NCI-H2171 (cell line): Measurements from ENCODE around the gene POU2F1.
"Not testable (repeated sequence)": the region's sequence is repeated elsewhere in the genome, so short reads cannot be mapped to it uniquely, and the experiment has no call there.

Experiments
- DNase-seq: peaks from one replicate; lab custom pipeline; 2025; lab: John Stamatoyannopoulos, UW

Gene POU2F1

GRCh38 chr1:167231873-167232450 is 11.3 kb downstream of the POU2F1 start:
- no peak for DNase-seq

GRCh38 chr1:167232801-167233200 is 12.1 kb downstream of the POU2F1 start:
- no peak for DNase-seq

DNA sequence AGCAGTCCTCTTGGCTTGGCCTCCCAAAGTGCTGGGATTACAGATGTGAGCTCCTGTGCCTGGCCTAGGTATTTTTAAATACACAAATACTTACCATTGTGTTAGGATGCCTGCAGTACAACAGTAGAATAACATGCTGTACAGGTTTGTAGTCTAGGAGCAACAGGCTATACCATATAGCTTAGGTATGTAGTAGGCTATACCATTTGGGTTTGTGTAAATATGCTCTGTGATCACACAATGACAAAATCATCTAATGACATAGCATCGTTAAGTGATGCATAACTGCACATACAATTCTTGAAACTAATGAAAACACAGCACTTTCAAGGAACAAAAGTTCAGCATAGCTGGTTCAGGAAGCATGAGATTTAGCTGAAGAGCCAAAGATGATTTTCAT is 12.7 kb downstream of the POU2F1 start:
- no peak for DNase-seq

DNA sequence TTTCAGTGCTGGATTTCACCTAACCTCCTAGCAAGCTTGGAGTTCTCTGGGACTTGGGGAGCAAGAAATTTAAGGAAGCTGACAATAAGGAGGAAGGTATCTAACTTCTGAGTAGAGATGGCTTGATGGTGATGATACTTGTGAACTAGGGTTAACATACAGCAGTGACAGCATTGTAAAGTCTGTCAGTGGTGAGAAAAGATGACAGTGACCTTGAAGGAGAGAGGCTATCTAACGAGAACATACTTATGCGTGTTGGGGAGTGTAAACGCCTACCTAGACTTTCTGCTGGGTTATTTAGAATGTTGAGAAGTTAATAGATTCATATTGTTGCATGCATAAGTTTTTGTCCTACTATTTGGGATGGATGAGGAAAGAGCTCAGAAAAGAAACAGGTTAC is 16.3 kb downstream of the POU2F1 start:
- DNase-seq: no peak

- no peak for DNase-seq
Measured at GRCh38 chr1:167238713-167239112, 18.0 kb downstream of the POU2F1 start.

DNA sequence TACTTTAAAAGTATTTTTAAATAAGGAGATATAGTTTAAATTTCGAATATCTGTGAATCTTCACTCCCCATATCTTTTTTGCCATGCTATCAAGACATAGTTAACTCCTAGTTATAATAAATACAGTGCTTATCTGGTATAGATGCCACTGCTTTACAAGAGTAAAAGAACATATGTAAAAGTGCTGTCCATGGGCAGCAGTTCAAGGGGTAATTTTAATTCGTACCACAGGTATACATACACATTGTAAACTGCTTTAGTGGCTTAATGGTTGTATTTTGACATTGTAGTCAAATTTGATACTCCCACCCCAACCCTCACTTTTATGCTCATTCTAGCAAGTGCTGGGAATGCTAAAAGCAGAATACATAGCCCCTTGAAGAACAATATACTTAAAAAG is 18.6 kb downstream of the POU2F1 start:
- DNase-seq: no peak

- DNase-seq: no peak
Measured at GRCh38 chr1:167244244-167244643, 23.6 kb downstream of the POU2F1 start.

DNA sequence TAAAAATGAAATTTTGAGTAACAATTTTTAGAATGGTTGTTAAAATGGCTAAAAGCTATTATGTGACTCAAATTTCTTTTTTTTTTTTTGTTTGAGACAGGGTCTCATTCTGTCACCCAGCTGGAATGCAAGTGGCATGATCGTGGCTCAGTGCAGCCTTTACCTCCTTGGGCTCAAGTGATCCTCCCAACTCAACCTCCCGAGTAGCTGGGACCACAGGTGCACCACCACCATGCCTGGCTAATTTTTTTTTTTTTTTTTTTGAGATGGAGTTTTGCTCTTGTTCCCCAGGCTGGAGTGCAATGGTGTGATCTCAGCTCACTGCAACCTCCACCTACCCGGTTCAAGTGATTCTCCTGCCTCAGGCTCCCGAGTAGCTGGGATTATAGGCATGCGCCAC is 24.5 kb downstream of the POU2F1 start:
- not testable (repeated sequence) for DNase-seq

- DNase-seq: no peak
Measured at GRCh38 chr1:167246971-167247370, 26.3 kb downstream of the POU2F1 start.

DNA sequence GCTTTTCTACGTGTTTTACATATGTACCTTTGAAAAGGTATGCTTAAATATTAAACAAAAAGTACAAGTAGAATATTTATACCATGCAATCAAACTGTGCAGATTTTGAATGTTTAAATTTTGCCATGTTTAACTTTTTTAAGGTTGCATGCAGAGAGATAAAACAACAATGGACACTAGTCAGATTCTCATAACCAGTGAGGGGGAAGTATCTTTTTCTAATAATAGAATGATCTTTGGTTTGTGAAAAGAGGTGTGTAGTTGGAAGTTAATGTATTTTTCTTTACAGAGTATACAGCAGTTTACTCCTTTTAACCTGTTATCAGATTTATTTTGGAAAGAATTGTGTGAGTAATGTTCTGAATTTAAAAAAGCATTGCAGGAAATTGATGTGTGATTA is 27.1 kb downstream of the POU2F1 start:
- no peak for DNase-seq

DNA sequence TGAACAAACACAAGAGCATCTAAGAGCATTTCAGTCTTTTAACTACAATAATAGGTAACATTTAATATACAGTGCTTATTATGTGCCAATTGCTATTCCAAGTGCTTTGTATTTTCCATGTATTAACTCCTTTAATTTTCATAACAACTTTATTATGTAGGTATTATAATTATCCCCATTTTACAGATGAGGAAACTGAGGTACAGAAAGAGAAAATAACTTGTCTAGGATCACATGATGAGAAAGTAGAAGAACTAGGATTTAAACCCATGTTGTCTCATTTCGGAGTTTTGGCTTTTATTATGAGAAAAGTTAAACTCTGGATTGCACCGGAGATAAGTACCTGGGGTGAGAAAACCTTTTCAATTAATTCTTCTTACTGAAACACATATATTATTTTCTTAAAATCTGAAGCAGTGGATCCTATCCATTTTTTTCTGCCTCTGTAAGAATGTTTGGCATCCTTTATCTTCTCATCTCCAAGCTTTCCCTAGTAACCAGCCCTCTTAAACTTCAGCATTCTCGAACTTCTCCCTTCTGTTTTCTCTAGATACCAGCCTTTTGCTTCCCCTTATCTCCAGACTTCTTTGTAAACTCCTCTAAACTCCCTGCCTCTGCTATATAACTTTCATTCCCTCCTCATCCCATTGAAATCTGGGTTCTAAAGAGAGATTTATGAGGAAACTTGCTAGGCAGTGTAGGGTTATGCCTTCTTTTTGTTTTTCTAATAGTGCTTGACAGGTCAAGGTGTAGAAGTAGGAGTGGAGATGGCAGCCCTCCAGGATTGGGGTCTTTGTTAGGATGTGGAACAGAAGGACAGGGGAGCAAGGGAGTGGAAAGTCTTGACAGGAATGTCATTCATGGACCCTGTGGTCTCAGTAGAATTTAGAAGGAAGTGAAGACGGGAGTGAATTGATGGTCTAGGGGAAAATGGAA is 28.3 kb downstream of the POU2F1 start:
- no peak for DNase-seq

DNA sequence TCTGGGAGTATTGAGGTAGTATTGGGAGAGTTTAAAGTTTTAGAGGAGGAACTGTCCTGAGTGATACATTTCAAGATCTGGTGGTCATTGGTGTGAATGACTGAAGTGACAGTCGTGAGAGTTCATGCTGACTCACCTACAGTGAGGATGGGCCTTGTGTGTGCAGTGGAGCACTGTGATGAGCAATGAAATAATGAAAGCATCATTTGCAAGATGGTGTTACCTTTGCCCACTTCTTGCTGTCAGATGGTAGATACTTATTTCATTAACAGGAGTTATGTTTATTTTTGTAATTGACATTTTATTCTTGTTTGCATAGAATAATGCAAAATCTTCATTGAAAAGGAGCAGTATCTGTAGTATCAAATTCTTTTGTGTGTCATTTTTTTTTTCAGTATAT is 29.0 kb downstream of the POU2F1 start:
- no peak for DNase-seq

DNA sequence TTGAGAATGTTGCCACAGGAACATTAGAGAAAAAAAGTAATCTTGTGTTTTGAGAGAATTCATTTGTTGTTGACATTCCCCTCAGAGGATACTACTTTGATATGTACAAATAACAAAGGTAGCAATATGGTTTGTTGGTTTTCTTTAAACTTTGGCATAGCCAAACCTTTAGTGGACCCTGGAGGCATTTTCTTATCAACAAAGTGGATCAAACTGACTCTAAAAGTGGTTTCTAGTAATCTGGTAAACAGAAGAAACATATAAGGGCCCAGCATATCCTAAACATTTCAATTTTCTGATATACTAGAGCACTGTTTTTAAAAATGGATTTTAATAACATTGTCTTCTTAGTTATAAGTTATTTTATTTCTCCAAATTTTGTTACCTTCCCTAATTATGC is 29.8 kb downstream of the POU2F1 start:
- no peak for DNase-seq

- no peak for DNase-seq
Measured at GRCh38 chr1:167251472-167251871, 30.8 kb downstream of the POU2F1 start.

DNA sequence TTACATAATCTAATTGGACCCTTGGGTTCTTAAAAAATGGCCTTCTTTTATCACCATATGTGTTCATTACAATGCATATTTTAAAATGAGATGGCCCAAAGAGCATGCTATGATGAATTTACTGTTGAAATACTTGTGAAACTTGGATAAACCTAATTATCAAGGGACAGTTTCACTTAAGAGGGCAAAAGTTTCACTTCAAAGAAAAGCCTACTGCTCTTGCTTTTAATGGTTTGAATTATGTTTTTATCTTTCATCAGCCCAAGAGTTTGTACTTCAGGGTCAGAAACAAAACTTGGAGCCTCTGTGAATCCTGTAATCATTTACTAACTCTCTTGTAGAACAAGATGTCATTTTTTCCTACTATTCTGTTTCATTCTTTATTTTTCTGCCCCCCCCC is 32.3 kb downstream of the POU2F1 start:
- DNase-seq: no peak

- no peak for DNase-seq
Measured at GRCh38 chr1:167258858-167259257, 38.2 kb downstream of the POU2F1 start.

- no peak for DNase-seq
Measured at GRCh38 chr1:167262836-167263235, 42.1 kb downstream of the POU2F1 start.

DNA sequence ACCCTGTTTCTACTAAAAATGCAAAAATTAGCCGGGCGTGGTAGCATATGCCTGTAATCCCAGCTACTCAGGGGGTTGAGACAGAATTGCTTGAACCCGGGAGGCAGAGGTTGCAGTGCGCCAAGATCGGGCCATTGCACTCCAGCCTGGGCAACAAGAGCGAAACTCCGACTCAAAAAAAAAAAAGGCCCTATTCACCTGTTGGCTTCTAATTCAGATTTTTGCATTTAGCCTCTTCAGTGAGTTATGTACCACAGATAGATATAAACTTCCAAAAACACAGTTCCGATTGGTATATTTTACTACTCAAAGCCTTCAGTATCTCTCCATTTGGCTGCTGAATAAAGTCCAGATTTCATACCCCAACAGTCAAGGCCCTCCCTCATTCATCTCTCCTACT is 42.7 kb downstream of the POU2F1 start:
- DNase-seq: no peak

GRCh38 chr1:167263819-167264464 is 43.3 kb downstream of the POU2F1 start:
- no peak for DNase-seq

GRCh38 chr1:167266965-167267364 is 46.3 kb downstream of the POU2F1 start:
- no peak for DNase-seq

- DNase-seq: no peak
Measured at GRCh38 chr1:167268347-167268787, 47.7 kb downstream of the POU2F1 start.

DNA sequence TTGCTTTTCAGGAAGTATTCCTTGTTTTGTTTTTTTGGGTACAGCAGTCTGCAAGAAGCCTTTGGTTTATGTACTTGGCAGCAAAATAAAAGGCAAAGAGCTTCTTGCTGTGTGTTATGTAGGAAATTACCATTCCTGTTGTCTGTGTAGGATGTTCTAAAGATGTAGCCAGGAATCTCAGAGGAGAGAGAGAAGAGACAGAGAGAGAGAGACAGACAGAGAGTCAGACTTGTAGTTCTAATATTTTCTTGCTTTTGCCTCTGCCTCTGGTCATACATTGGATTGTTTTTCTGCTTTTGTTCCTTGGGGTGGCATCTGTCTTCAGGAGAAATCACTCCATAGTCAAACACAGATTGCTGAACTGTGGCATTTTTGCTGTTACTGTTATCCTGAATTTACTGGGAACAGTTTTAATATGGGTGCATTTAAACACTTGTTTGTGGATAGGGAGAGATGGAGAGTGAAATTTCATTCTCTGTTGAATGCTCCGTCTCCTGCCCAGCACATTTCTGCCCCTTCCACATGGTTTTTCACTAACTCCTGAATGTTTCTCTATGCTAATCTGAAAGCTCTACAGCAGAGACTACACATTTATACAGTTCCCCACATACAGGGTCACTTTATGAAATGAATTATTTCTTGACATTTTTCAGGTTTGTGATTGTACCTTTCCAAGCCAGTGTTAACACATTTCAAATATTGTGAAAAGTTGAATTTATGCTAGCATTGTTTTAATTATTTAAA is 49.8 kb downstream of the POU2F1 start:
- DNase-seq: no peak
